AG04449 (cell line): ENCODE results near the gene RBM24.

Experiments used
- CTCF ChIA-PET: fragments of 350-600 bp; formaldehyde crosslinking; extraction: SDS; loops from one replicate; lab custom pipeline; 2021; ENCODE audit warnings: antibody characterized with exemption; lab: Yijun Ruan, JAX
- POLR2A ChIA-PET: fragments of 400-600, 350-600 bp; formaldehyde crosslinking; extraction: SDS; loops from one replicate; lab custom pipeline; 2020; ENCODE audit warnings: antibody characterized with exemption, inconsistent platforms; lab: Yijun Ruan, JAX
- DNase-seq: peaks from one replicate; pipeline ENCODE4 v3.0.0-alpha.2; 2010; ENCODE audit warnings: low read depth, low spot score
- H3K4me3 ChIP-seq: 2 replicates; pipeline ENCODE4 v1.5.1; 2011; ENCODE audit warnings: low read depth, mild to moderate bottlenecking, control low read depth, low read length
- TF ChIP-seq, protein P1 (sequence below): IDR thresholded peaks from one replicate; pipeline ENCODE4 v1.5.1; 2011; ENCODE audit warnings: mild to moderate bottlenecking, moderate library complexity, low read length, control low read depth, inconsistent platforms; ENCODE audit not compliant: insufficient read depth; ENCODE audit errors: missing control alignments

Gene RBM24

DNA sequence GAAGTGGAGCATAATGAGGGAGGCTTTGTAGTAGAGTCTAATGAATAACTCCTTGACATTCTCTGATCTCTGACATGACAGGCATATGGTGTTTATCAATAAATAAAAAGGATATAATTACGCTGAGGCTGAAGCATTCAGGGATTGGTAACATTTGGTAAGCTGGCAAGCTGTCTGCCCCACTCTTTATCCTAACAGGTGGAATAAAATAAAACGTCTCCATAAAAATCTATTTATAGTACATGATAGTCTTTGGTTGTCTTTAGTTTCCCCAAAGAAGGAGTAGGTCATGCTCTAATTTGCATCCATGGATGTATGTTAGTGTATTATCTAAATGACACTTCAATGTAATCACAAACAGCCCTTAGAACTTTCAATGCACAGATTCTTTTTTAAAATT, 30.9 kb upstream of the RBM24 start:
- POLR2A ChIA-PET = no interaction called here
- DNase-seq = no peak
- H3K4me3 ChIP-seq = no peak overlapping the region
- CTCF ChIA-PET = no interaction called here
- TF ChIP-seq, protein P1, sequence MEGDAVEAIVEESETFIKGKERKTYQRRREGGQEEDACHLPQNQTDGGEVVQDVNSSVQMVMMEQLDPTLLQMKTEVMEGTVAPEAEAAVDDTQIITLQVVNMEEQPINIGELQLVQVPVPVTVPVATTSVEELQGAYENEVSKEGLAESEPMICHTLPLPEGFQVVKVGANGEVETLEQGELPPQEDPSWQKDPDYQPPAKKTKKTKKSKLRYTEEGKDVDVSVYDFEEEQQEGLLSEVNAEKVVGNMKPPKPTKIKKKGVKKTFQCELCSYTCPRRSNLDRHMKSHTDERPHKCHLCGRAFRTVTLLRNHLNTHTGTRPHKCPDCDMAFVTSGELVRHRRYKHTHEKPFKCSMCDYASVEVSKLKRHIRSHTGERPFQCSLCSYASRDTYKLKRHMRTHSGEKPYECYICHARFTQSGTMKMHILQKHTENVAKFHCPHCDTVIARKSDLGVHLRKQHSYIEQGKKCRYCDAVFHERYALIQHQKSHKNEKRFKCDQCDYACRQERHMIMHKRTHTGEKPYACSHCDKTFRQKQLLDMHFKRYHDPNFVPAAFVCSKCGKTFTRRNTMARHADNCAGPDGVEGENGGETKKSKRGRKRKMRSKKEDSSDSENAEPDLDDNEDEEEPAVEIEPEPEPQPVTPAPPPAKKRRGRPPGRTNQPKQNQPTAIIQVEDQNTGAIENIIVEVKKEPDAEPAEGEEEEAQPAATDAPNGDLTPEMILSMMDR = no peak

DNA sequence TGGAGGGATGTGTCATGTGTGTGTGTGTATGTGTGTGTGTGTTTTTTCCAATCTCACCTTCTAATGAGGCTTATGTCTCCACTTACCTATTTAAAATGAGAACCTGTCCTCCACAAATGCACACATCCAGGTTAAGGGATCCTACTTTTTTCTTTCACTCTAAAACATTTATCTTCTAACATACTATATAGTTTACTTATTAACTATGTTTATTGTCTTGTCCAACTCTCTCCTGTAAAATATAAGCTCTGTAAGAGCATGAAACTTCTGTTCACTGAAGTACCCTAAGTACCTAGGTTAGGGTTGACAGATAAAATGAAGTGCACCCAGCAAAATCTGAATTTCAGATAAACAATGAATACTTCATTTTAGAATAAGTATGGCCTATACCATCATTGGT, 29.2 kb upstream of the RBM24 start:
- H3K4me3 ChIP-seq = no peak overlapping the region
- POLR2A ChIA-PET = no interaction called here
- TF ChIP-seq, protein P1 = no peak
- CTCF ChIA-PET = no interaction called here
- no peak for DNase-seq

DNA sequence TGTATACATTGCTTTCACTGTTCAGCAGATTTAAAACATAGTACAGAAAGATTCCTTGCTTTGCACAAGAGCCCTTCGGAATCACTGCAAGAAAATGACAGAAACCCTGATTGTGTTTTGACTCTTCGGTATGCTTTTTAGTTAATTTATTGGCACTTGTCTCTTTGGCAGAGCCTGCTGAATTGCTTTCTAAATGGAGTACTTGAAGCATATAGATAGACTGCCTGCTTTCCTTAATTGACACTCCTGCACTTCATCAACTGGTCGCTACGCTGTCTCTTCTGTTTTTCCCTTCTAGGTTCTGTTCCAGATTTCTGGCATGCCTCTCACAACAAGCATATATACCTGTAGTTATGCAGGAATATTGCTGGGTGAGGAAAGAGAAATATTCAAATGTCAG, 22.4 kb upstream of the RBM24 start:
- POLR2A ChIA-PET = no interaction called here
- DNase-seq = no peak
- TF ChIP-seq, protein P1 = no peak
- H3K4me3 ChIP-seq = no peak overlapping the region
- CTCF ChIA-PET = no interaction called here

DNA sequence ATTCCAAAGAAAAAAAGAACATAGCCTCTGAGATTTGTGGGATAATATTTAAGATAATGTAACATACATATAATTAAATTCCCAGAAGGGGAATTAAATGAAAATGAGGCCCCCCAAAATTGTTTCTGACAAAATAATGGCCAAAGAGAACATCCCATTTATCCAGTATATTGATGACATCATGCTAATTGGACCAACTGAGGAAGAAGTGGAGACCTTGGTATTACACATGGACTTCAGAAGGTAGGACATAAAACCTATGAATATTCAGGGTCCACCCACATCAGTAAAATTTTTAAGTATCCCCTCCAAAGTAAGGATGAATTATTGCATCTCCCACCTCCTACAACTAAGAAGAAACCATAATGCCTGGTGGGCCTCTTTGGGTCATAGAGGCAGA, 15.6 kb upstream of the RBM24 start:
- ChIA-PET POLR2A (no interaction called here), CTCF (no interaction called here)
- no peak for DNase-seq
- TF ChIP-seq, protein P1 = no peak
- no peak overlapping the region for H3K4me3 ChIP-seq

DNA sequence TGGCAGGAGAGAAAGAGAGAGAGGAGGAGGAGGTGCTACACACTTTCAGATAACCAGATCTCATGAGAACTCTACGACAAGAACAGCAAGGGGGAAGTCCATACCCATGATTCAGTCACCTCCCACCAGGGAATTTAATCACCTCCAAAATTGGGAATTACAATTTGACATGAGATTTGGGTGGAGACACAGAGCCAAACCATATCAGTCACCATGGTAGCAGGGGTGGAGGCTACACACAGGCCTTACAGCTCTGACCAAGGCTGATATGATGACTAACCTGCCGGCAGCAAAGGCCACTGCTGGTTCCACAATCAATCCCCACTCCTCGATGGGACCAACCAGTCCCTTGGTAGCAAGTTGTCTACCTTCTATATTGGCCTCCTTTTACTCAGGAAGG, 13.6 kb upstream of the RBM24 start:
- TF ChIP-seq, protein P1 = no peak
- no peak for DNase-seq
- POLR2A ChIA-PET = no interaction called here
- no peak overlapping the region for H3K4me3 ChIP-seq
- CTCF ChIA-PET = interaction anchor here (1.2 to 1.8 kb wide), 3 partner anchors 13 to 324 kb away, joined by 3 to 6 read pairs (median 3); no protein-coding TSS in a partner anchor

DNA sequence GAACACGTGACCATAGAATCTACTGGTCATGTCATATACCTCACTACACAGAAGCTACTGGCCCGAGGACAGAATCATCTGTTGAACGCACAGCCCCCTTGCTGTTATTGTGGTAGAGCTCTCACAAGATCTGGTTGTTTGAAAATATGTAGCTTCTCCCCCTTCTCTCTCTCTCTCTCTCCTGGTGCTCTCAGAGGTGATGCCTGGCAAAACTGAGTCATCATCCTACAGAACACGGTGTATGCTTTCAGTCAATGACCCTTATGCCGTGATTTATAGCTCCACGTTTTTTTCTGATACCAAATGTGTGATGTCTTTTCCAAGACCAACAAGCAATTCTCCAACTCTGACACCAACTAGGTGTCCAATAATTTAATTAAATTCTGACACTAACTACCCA, 13.0 kb upstream of the RBM24 start:
- no peak overlapping the region for H3K4me3 ChIP-seq
- CTCF ChIA-PET = interaction anchor here (1.0 to 1.8 kb wide), 4 partner anchors 12 to 324 kb away, joined by 3 to 6 read pairs (median 4); no protein-coding TSS in a partner anchor
- no peak for DNase-seq
- TF ChIP-seq, protein P1 = no peak
- POLR2A ChIA-PET = no interaction called here
